ENCODE results near the gene MKS1.

The MKS1 gene

GRCh38 chr17:58156839-58157803, 61.9 kb downstream of the MKS1 start:
- DNase-seq: peak; percentile 23
